ENCODE data around the gene XPNPEP2.

Gene XPNPEP2

DNA sequence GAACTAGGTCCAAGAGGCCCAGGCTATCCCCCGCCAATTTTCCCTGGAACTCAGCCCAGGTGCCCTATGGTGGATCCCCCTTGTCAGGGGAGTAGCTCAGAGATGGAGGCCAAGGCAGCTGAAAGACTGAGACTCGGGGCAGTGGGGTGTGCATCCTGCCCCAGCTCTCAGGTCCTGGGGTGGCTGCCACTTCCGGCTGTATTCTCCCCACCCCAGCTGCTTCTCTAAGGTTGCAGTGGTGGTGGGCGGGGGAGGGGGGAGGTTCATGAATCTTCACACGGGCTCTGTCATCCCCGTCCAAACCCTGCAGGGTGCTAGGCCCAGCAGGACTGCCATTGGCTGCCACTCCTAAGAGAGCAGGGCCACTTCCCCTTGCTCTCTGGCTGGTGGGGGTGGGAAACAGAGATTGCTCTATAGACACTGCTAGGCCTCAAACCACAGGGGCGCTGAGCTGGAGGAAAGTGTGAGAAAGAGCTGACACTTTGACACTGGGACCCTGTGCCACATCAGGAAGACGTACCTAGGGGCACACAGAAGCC, 42.4 kb downstream of the XPNPEP2 start:
- peak; percentile 91 for DNase-seq

DNA sequence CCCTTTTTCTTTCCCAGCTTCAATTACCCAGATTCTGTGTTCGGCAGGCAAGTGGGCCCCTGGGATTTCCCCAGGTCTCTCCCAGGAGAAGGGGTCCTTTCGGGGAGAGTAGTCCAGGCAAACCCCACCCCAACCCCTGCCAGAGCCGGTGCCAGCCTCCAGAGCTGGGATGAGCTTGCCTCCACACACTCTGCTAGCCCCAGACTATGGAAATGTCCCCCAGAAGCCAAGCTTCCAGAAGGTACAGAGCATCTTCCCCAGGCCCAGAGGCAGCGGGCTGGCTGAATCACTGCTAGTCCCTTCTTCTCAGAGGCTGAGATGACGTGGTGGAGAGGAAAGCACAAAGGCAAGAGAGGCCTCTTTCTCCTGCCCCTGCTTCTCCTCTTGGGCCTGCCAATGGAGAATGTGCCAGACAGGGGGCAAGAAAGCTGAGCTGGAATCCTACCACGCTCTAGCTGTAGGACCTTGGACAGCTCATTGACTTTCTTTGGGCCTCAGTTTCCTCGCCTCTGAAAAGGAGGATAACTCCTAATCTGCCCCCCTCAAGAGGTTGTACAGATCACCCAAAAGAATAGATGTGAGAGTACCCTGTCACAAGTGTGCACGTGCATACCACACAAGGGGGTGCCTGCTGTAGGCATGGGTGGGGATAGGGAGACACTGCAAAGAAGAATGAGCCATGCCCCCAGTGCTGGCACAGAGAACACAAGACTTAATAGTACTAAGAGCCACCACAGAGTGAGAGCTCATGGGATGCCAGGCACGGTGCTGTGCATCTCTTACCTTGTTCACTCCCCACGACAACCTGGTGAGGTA, 43.1 kb downstream of the XPNPEP2 start:
- no peak for DNase-seq

DNA sequence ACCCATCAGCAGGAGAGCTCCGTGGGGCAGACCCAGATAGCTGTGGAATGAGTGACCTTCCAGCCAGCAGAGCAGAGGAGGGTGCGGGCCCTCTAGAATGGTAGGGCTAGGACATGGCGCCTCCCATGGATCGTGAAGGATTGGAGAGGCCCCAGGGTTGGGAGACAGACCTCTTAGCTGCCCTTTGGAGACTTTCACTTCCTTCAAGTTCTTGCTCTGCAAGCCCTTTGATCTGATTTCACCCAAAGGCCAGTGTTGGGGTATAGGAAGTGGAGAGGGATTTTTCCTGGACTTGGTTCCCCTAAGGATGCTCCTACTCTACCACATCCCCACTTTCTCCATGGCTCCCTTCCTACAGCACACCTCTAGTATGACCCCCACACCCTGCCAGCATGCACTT, 43.9 kb downstream of the XPNPEP2 start:
- no peak for DNase-seq

DNA sequence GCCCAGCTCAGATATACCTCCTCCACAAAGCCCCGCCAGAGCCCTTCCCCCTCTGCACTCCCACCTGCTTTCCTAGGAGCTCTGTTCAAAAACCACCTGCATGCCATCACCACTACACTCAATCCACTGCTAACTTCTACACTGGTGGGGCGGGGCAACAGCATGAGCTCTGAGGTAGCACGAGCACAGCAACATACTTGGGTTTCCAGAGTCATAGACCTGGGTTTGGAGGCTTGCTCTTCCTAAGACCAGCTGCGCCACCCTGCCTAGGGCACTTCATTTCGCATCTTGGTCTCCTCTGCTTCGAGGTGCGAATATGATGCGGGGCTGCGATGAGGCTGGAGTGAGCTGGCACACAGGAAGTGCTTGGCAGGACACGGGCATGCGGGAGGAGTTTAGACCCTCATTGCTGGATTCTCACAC, 44.5 kb downstream of the XPNPEP2 start:
- no peak for DNase-seq

DNA sequence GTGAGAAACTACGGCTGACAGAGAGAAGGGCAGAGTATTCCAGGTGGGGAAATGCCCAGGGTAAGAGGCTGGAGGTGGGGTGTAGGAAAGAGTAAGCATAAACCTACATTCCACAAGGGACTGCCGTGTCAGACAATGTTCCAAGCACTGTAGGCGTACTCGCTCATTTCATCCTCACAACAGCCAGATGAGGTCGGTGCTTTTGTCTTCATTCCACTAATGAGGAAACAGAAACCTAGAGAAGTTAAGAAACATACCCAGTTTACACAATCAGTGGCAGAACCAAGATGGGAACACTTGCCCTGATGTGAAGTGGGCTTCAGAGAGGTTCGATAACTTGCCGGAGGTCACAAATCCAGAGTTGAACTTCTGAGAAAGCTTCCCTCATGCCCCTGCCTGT, 45.6 kb downstream of the XPNPEP2 start:
- no peak for DNase-seq

DNA sequence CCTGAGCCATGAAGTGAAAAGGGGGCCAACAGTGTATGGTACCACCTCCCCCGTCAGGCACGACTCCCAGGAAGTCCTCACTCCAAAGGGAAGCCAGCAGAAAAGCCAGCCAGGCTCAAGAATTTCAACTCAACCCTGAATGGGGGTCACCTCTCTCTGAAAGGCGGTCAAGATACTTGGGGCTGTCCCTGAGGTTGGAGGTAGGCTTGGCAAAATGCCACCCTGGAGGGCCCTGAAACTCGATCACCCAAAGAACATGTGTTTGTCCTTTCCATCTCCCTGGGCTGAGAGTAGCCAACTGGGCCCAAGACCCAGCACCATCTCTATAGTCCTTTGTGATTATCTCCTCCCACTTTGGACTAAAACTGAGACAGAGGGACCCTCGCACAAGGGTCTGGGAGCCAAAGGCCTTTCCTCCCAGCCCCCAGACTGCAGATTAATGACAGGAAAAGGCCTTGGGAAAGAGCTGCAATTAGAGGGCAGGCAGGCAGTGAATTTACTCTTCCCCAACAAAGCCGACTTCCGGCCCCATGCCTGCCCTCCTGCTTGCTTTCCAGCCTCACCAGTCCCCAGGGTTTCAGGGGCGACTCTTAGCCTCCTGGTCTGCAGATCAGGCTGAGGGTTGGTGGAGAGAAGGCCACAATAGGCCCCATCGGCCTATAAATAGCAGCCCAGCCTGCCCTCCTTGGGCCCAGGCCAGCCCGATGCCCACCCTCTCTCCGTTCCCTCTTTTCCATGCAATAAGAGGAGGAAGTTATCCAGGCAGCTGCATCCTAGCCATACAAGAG, 46.6 kb downstream of the XPNPEP2 start:
- DNase-seq: no peak

DNA sequence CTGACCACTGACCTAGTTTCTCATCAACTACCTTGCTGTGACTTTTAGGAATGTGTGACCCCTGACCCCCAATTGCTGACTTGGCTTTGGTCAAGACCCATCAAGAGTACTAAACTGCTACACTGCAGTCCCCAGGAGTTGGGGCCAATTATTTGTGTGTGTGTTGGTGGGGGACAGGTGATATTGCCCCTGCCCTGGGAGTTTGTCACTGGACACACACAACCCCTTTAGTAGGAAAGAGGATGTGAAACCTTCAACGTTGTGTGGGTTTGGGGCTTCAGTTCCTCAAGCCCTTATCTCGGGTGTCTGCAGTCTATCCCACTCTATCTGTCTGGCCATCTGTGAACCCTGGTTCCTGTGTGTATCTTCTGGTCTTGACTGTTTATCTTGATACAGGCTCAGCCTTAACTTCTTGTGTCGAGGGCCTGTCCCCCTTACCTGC, 47.5 kb downstream of the XPNPEP2 start:
- no peak for DNase-seq

DNA sequence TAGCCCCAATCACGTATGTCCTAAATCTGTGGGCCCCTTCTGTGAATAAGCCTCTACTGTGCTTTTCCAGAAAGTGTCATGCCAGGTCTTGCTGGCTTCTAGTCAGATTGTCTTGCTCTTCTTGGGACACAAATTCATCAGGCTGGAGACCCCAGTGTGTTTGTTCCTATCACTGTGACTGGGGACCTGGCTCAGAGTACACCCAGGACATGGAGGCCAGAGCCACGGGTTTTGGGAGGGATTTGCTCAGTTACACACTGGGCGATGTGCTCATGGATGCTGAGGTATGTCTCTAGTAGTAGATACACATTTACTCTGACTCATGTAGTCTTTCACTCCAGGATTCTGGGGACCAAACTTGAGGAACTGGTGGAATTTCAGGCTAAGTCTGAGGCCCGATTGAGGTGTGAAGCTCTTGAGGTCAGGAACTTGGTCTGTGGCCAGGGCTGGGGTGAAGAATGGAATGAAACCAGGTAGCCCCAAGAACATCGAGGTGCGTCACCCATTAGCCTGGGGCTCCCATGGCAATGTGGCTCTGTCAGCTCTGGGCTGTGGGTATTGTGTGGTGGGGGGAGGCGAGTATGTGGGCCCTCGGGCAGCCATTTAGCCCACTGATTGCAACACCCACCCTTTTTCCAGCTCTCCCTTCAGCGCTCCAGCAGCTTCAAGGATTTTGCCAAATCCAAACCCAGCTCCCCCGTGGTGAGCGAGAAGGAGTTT, 48.7 kb downstream of the XPNPEP2 start:
- DNase-seq: no peak

DNA sequence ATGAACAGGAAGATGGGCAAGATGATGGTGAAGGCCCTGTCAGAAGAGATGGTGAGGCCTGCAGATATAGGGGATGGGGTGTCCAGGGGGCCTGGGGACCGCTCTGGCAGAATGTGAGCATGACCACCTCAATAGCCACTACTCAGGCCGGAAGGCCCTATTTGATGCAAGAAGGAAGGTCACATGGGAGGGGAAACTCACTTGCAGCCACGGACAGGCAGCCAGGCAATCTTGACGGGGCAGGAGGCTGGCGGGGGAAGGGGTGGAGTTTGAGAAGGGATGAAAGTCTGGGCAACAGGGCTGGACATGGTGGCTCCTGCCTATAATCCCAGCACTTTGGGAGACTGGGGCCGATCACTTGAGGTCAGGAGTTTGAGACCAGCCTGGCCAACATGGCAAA, 49.7 kb downstream of the XPNPEP2 start:
- DNase-seq: no peak

DNA sequence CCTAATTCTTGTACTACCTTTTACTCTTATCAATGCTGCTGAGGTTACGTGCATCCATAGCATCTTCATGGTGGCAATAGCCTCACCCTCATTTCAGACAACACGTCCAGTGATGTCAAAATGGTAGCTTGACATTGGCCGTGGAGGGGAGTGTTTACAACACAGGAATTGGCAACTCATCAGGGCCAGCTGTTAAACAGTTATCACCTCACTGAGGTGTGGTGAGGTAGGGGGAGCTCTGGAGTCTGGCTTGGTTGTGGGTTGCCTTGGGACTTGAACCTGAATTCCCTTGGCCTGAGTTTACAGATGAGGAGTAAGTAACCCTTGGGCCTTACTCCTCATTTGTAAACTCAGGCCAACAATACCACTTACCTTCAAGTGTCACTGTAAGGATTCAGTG, 51.4 kb downstream of the XPNPEP2 start:
- DNase-seq: no peak

DNA sequence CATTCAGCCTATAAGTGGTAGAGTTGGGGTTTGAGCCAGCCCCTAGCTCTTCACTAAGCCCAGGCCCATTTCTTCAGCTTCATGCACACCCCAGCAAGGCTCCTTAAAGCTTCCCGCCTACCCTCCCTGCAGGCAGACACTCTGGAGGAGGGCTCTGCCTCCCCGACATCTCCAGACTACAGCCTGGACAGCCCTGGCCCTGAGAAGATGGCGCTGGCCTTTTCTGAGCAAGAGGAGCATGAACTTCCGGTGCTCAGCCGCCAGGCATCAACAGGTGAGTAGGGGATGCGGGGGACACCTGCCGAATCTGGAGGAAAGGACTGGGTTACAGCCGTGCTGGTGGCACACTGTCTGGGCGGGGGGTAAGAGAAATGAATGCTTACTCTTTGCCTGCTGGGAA, 52.0 kb downstream of the XPNPEP2 start:
- DNase-seq: no peak

DNA sequence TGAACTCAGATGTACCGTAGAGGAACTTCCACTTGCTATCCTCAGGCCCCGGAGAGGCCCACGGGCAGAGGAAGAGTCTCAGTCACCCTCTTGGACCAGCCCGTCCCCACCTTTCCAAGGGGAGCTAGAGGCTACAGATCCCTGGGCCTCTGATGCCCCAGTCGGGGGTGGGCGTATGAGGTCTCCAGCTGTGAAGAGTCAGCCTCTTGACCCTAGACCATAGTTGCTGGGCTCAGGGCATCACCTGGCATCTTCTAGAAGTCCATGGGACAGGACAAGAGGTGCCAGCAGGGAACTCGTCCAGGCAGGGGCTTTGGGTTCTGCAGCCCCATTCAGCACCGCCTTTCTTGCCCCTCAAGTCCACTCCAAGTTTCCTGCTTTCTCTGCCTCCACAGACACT, 52.6 kb downstream of the XPNPEP2 start:
- DNase-seq: no peak

DNA sequence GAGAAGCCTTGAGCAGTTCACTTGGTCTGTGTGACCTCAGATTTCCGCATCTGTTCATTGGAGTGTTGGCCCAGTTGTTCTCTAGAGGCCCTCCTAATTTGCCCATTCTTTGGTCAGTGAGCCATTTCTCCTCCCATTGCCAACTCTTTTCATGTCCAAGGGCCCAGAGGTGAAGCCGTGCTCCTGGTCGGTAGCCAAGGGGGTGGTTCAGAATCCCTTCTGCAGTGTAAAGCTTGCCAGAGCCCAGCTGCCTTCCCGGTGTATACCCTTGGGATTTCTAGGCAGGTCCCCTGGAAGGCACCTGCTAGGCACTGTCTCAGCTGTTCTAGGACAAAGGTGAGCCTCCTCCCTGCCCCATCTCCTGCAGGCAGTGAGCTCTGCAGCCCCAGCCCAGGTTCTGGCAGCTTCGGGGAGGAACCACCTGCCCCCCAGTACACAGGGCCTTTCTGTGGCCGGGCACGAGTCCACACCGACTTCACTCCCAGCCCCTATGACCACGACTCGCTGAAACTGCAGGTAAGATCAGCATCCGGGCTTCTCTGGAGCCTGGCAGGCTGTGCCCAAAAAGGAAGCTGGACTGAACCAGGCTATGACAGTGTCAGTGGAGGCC, 53.3 kb downstream of the XPNPEP2 start:
- DNase-seq: no peak

DNA sequence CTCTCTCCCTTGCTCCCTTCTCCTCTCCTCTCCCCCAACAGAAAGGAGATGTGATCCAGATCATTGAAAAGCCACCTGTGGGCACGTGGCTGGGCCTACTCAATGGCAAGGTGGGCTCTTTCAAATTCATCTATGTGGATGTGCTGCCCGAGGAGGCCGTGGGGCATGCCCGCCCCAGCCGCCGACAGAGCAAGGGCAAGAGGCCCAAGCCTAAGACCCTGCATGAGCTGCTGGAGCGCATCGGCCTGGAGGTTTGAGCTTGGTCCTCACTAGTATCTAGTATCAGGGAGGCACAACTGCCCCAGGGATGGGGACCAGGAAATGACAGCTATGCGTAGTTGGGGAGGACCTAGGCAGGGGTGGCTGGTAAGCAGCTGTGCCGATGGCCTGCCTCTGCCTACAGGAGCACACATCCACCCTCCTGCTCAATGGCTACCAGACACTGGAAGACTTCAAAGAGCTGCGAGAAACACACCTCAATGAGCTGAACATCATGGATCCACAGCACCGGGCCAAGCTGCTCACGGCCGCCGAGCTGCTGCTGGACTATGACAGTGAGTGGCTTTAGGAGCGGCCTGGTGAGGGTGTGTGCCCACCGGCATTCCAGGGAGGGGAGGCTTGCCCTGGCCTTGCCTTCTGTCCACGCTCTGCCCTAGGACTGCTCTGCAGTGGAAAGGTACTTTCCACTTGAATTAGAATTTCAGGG, 54.0 kb downstream of the XPNPEP2 start:
- no peak for DNase-seq

DNA sequence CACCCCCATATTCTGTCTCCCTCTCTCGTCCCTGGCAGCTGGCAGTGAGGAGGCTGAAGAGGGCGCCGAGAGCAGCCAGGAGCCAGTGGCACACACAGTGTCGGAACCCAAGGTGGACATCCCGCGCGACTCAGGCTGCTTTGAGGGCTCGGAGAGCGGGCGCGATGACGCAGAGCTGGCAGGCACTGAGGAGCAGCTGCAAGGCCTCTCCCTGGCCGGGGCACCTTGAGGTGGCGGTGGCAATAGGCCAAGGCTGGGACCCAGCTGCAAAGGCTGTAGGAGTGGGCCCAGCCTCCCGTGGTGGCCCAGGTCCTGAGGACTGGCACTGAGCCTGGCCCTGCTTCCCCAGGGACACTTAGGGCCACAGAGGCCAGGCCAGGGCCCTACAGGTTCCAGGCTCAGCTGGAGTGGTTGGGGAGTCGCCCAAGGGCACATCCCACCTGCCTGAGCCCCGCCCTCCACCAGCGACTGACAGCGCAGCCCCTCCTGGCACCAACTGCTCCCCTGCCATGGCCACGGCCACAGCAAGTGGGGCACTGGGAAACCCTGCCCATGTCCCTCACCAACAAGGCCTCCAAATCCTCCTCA, 54.9 kb downstream of the XPNPEP2 start:
- DNase-seq: no peak

DNA sequence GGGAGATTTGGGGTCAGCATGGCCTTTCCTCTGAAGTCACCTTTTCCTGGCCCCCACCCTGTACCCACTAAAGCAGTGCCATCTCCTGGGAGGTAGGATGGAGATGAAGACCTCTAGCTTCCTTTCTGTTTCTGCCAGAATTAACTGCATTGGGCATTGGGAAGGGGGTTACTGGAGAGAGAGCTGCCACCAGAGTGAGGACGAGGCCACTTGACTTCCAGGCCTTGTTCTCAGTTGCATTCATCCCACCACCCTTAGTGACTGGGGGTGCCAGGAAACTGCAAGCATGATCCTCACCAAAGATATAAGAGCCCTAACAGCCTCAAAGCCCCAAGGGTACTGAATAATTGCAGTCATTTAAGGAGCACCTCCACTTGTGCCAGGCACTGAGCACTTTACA, 56.8 kb downstream of the XPNPEP2 start:
- no peak for DNase-seq

DNA sequence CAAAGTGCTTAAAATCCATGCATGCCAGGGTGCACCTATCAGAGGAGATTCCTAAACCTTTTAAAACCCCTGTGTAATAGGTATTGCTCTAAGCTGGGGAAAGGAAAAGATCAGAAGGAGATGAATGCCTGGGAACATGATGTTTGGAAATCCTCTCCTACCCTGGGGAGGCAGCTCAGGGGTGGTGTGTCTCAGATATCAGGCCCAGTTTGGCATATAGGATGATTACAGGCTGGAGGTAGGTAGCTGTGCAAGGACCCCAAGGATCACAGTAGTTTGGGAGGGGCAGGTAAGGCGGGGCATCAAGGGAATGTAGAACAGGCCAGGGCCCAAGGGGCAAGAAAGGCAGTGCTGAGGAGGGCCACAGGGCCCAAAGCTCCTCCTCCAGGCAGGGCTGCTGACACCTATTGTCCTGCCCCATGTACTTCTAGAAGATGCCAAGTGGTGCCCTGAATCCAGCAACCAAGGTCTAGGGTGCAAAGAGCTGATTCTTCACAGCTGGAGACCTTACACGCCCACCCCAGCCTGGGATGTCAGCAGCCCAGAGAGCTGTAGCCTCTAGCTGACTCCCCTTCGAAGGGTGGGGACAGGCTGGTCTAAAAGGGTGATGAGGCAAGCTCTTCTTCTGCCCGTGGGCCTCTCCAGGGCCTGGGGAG, 58.6 kb downstream of the XPNPEP2 start:
- no peak for DNase-seq

DNA sequence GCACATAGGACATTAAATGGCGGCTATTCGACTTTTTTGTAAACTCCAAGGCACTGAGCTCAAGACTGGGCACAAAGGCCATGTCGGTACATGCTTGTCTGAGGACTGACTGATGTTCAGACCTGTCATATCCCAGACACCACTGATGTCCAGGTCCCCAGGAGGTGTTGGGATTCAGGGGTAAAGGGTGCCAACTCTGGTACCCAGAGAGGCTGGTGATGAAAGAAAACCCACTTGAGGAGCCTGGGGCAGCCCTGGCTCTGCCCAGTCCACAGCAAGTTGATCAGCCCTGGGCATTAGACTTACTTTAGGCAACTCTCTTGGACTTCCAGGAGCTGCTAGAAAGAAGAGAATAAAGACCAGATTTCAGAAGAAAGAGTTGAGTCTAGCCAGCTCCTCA, 59.7 kb downstream of the XPNPEP2 start:
- no peak for DNase-seq

DNA sequence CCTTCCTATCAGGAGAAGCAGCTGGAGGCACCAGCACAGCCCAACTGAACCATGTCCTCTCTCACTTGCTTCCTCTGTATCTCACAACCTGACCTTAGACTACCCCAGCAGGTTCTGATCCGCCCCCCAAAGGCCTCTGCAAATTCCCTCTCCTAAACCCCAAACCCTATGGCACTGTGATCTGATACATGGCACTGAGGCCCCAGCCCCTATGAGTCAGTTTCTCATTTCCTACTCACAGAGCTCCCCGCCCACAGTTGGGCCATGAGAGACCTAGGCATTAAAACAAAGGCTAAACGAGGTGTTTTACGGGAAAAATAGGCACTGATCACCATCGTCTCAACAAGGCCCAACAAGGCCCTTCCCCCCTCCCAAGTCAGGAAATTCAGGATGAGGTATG, 60.1 kb downstream of the XPNPEP2 start:
- peak; percentile 49 for DNase-seq

DNA sequence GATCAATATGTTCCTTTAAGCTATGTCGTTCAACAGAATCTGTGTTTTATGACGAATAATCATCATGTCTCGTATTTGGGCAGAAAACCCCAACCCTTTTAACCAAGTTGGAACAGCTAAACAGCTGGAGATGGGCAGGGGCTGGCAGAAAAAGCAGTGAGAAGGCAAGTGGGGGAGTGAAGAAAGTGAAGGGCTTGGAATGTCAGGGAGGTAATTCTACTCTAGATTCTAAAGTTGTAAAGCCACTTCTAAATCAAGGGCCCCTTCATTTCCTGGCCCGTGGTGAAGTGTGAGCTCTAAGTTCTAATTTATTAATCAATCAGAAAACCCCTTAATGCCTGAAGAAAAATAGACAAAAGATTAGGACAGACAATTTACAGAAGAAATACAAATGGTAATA, 61.4 kb downstream of the XPNPEP2 start:
- no peak for DNase-seq

DNA sequence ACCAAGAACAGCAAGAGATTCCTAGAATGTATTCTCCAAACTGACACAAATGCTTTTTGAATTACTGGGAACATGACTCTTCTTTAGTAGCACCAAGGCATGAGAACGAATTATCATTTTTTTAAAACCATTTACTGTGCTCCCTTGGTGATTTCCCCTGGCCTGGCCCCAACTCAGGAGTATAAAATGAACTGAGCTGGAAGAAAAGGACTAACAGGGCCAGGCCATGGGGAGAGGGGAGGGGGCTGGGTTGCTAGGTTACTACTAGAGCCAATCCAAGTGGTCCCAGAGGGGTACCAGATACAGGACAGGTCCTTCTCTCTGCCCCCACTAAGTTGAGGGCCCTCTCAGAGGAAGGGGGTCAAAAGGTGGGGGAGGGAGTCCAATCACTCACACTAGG, 64.1 kb downstream of the XPNPEP2 start:
- DNase-seq: no peak
